NCI-H1930 (cell line): ENCODE measurements around the gene TADA1.
"Not testable (repeated sequence)": the region's sequence is repeated elsewhere in the genome, so short reads cannot be mapped to it uniquely, and the experiment has no call there.

Source experiments
- DNase-seq, 2 experiments: peaks; one replicate each; lab custom pipeline; 2025; lab: John Stamatoyannopoulos, UW

Gene TADA1

DNA sequence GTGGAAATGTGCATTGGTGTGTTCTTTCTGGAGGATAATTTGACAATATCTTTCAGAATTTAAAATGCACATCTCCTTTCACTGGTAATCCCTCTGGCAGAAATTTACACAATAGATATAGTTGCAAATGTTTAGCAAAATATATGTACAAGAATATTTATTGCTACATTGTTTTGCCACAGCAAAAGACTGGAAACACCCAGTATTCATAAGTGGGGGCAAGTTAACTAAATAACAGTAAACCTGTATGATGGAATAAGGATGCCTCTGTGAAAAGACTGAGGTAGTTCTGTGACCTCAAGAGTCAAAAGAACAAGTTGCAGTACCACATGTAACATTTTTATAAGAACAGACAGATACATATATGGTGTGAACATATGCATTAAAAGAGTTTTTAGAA is 13.7 kb upstream of the TADA1 start:
- no peak for DNase-seq

DNA sequence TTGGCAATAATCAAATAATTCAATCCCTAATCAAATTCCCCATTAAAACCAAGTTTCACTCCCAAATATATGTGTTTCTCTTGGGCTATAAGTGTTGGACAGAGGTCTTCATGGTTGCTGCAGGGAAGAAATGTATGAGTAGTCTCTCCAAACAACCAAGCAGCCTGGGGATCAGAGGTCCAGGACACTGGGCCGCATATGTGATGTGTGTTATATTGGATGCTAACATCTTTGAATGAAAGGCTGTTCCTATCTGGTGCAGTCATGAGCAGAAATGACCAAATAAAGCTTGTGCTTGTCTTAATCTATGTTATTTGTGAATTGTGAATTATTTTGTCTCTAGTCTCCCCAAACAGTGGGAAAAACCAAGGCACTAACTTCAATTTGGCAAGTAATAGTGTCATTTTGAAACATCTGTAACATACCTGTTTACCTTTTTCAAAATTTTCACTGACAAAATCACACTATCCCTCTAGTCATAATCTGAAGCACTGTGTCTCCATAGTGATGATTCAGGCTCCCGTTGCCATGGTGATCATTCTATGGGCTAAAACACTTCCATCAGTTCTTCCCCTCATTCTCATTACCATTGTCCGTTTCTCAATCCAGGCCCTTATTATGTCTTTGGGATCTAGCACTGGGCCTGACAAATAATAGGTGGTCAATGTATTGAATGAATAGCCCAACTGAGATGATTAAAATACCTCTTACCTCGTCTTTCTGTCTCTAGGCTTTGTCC is 12.5 kb upstream of the TADA1 start:
- DNase-seq = peak in 1 of 2 experiments; percentile 41

DNA sequence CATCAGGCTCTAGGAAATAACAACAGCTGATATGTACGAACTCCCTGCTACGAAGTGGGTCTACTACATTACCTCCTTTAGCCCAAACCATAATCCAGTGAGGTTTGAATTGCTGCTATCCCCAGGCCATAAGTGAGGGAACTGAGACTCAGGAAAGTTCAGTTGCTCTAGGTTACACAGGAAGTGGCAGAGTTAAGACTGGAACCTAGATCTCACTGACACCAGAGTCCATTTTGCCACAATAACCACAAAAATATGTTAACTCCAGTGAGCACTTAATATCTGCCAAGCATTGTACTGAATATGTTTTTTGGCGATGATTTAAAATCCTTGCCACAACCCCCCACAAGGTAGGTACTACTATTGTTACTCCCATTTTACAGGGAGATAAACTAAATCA is 8.9 kb upstream of the TADA1 start:
- DNase-seq = no peak

DNA sequence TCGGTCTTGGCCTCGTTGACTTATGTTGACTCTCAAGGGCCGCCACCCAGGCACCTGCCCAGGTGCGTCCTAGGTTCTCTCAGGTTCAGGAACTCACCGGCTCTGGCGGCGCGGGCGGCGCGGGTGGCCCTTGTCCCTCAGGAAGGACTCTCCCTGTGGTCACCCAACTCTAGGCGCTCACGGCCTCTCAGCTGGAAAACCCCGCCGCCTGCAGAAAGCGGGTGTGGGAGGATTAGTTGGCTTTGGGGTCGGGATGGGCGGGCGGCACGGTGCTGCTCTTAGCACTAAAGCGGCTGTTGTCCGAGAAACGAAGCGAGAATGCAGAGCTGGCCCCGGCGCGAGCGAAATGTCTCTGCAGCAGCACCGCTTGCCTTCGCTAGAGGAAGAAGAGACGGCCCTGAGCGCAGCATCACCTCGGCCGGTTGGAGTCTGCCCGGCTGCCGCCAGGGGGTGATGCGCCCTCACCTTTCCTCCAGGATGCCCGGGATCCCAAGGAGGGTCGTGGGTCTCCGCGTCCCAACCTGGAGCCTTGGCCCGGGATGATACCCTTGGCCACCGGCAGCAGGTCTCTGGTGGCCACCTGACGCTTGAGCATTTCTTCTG is 8.1 kb upstream of the TADA1 start:
- DNase-seq = no peak

DNA sequence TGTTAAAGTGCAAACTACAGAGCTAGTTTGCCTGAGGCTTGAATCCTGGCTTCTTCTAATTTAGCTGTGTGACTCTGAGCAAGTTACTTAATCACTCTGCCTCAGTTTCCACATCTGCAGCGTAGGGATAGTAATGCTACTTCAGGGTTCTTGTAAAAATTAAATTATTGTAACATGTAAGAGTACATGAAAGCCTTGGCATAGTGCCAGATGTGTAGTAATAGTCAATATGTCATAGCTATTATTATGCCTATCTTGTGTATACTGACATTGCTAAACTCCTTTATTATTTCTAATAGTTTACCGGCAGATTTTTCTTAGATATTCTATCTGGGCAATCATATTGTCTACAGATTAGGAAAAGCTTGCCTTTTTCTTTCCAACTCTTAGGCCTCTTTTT is 6.8 kb upstream of the TADA1 start:
- no peak for DNase-seq

- not testable (repeated sequence) for DNase-seq
Observed at GRCh38 chr1:166878173-166878917, 2.3 kb upstream of the TADA1 start.

GRCh38 chr1:166876540-166876838 is 425 bp upstream of the TADA1 start:
- DNase-seq = no peak

GRCh38 chr1:166875302-166875733 is 746 bp downstream of the TADA1 start:
- no peak for DNase-seq

- no peak for DNase-seq
Observed at GRCh38 chr1:166874464-166874863, 1.6 kb downstream of the TADA1 start.

GRCh38 chr1:166870584-166870983 is 5.5 kb downstream of the TADA1 start:
- no peak for DNase-seq

- DNase-seq = no peak
Observed at GRCh38 chr1:166869318-166870099, 6.6 kb downstream of the TADA1 start.

- DNase-seq = no peak
Observed at GRCh38 chr1:166868639-166869038, 7.4 kb downstream of the TADA1 start.

DNA sequence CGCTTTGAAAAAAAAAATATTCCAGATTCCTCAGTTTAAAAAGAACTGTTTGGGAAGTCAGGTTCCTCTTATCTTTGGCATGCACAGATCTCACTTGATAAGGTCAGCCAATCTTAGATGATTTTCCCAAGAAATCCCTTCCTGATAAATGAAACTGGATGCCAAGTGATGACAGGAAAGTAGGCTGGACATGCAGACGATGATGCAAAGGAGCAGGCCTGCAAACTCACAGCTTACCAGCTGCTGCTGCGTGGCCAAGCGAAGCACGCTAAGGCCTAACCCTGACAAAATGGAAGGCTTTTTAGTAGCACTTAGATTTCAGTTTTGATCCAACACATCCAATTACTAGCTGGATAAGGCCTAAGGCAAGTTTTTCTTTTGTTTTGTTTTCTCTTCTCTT is 10.1 kb downstream of the TADA1 start:
- DNase-seq = no peak

GRCh38 chr1:166859597-166859996 is 16.5 kb downstream of the TADA1 start:
- DNase-seq = no peak

GRCh38 chr1:166858726-166859419 is 17.2 kb downstream of the TADA1 start:
- no peak for DNase-seq

DNA sequence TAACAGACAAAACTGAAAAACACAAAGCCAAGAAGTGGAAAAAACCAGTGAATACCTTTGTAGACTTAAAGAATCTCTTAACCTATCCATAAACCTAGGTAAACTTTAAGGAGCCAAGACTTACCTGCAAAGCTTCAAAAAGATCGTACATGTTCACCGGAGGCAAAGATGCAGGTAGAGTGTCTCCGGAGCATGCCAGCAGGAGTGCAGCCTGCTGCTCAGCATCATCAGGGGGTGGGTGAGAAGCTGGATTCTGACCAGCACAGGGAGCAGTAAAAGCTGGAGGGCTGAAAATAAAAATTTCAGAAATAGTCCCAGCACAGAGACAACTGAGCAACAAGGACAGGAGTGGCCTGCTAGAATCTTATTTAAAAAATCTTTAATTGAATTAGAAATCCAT is 18.1 kb downstream of the TADA1 start:
- DNase-seq = no peak

GRCh38 chr1:166855558-166855957 is 20.5 kb downstream of the TADA1 start:
- DNase-seq = no peak

DNA sequence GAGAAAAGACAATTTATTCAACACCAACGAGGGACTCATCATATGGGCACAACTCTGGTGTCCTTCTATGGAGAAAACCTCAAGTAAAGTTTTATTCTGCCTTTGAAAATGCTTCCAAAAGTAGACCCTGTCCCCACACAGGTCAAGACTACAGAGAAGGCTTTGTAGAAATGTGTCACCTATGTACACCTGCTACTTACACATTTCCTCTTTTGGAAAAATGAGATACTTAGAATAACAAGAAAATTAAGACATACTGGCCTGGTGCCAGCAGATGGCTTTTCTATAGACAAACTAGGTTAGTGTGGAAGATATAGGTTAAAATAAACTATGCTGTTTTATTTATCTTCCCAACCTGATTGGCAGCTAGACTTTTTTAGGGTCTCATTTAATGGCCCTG is 23.1 kb downstream of the TADA1 start:
- no peak for DNase-seq

GRCh38 chr1:166849135-166849534 is 26.9 kb downstream of the TADA1 start:
- DNase-seq = no peak

DNA sequence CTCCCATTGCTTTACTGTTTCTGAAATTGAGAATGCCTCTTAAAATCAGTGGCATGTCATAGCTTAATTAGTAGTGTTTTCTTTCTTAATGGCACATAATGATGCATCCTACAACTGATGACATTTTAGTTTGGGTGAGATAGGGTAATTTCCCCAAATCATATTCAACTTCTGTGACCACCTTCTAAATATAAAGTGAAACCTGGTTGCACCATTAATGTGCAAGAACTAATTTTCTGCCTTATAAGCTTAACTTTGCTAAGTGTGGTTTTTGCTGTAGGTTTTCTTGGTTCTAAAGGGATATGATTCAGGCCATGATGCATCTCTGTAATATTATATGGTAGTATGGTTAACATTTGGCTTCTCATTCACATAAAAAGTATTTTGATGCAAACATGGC is 27.9 kb downstream of the TADA1 start:
- no peak for DNase-seq

- no peak for DNase-seq
Observed at GRCh38 chr1:166844791-166845190, 31.3 kb downstream of the TADA1 start.
